Stimulated activated CD8-positive, alpha-beta memory T cell treated with anti-CD3 and anti-CD28 coated beads, Interleukin-7, amount 100 ng/mL, for 24 hours (primary cell): ENCODE results near the gene TIMP3.

Experiments used
- DNase-seq: peaks from one replicate; pipeline ENCODE4 v3.0.0-alpha.2; 2020; ENCODE audit warnings: low read depth

Gene TIMP3

GRCh38 chr22:32786027-32786418, 15.5 kb upstream of the TIMP3 start:
- DNase-seq, result no peak

GRCh38 chr22:32788904-32789624, 12.4 kb upstream of the TIMP3 start:
- no peak for DNase-seq

- no peak for DNase-seq
These were observed 11.5 kb upstream of the TIMP3 start for GRCh38 chr22:32789797-32790620.

- DNase-seq, result no peak
These were observed 10.4 kb upstream of the TIMP3 start for GRCh38 chr22:32791056-32791455.

GRCh38 chr22:32791485-32791884, 10.0 kb upstream of the TIMP3 start:
- no peak for DNase-seq

GRCh38 chr22:32793589-32793988, 7.9 kb upstream of the TIMP3 start:
- no peak for DNase-seq

GRCh38 chr22:32794449-32795213, 6.9 kb upstream of the TIMP3 start:
- no peak for DNase-seq

GRCh38 chr22:32795214-32795596, 6.3 kb upstream of the TIMP3 start:
- DNase-seq, result no peak

GRCh38 chr22:32796865-32797573, 4.5 kb upstream of the TIMP3 start:
- peak; percentile 11 for DNase-seq

- DNase-seq, result no peak
These were observed 2.0 kb upstream of the TIMP3 start for GRCh38 chr22:32799496-32799895.

- no peak for DNase-seq
These were observed 1.2 kb upstream of the TIMP3 start for GRCh38 chr22:32800158-32800882.

- no peak for DNase-seq
These were observed 440 bp upstream of the TIMP3 start for GRCh38 chr22:32800994-32801536.

- DNase-seq, result no peak
These were observed 796 bp downstream of the TIMP3 start for GRCh38 chr22:32802237-32802765.

- no peak for DNase-seq
These were observed 1.7 kb downstream of the TIMP3 start for GRCh38 chr22:32803020-32803737.

- no peak for DNase-seq
These were observed 2.4 kb downstream of the TIMP3 start for GRCh38 chr22:32803738-32804435.

- no peak for DNase-seq
These were observed 3.2 kb downstream of the TIMP3 start for GRCh38 chr22:32804531-32805360.

- no peak for DNase-seq
These were observed 3.9 kb downstream of the TIMP3 start for GRCh38 chr22:32805361-32805881.

- DNase-seq, result no peak
These were observed 4.8 kb downstream of the TIMP3 start for GRCh38 chr22:32806296-32806695.
